ENCODE measurements around the gene FRMD4A.

The FRMD4A gene

DNA sequence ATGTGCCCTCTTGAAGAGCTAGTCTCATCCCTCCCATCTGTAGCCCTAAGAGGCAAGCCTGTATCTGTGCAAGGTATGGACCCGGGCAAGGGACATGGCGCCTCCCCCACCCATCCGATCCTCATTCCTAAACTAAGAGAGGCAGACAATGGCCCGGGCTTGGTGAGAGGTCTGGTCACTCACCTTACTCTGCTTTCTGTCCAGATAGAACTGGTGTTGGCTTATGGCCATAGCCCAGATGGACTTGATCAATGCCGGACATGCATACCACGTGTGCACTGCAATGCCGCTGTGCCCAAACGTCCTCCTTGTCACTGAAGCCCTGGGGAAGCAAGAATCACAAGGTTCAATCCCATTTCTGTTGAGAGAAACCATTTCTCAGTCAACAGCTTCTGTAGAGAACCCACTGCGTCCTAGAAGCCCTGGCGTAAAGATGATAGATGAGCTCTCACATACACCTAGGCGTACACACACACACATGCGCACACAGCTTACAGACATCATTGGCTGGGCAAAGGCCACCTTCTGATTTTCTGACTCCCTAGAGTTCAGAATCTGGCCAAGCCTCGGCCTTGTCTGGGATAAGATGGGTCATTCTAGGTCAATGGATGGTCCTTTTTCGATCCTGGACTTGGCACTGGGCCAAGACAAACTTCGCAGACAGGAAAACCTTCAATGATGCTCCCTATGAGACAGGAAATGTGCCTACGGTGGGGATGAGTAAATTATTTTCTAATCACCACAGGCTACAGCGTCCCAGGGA is 629.4 kb downstream of the FRMD4A start:
- Mint-ChIP-seq H3K27ac (no peak overlapping the region), H3K9me3 (no peaks in the 10 kb centered on the region), H3K4me1 (peaks cover under 1% of the 10 kb centered on the region), H3K4me3 (no peak overlapping the region), H3K27me3 (peaks cover 39% of the 10 kb centered on the region)
- DNase-seq: no peak
- ATAC-seq: no peak

DNA sequence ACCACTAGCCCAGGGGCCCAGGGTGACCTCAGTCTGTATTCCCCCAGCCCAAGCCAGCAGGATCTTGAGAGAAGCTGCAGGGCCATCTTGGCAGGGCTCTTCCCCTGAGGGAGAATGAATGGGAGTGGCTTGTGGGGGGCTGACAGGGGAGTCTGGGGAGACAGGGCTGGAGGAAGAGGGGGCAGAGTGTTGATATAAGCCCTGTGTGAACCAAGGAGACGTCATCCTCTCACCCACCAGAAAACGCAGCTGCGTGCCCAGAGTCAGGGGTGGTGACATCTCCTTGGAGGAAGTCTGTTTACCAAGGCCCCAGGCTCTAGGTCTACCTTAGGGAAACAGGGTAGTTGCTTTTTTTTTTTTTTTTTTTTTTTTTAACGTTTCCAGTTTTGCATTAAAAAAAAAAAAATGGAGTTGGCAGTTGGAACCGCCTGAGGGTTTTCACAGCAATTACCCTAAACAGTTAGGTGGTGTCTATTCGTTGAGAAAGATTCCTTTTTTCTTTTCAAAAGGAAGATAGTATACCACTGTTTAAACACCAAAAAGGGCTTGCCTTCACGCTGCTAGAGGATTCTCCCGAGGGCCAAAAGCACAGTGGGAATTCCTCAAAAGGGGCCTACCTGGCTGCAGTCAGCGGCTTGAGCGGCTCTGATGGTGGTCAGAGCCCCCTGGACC is 630.1 kb downstream of the FRMD4A start:
- DNase-seq: no peak
- H3K4me3 Mint-ChIP-seq: no peak overlapping the region
- H3K27me3 Mint-ChIP-seq: peaks cover 32% of the 10 kb centered on the region
- no peaks in the 10 kb centered on the region for H3K9me3 Mint-ChIP-seq
- H3K27ac Mint-ChIP-seq: no peak overlapping the region
- no peaks in the 10 kb centered on the region for H3K4me1 Mint-ChIP-seq
- no peak for ATAC-seq

GRCh38 chr10:13699216-13699615 is 631.5 kb downstream of the FRMD4A start:
- Mint-ChIP-seq H3K4me3 (no peak overlapping the region), H3K4me1 (no peaks in the 10 kb centered on the region), H3K9me3 (no peaks in the 10 kb centered on the region), H3K27me3 (peaks cover 18% of the 10 kb centered on the region), H3K27ac (no peak overlapping the region)
- no peak for DNase-seq
- no peak for ATAC-seq

- Mint-ChIP-seq H3K9me3 (no peaks in the 10 kb centered on the region), H3K27me3 (peaks cover 8% of the 10 kb centered on the region), H3K4me3 (no peak overlapping the region), H3K27ac (no peak overlapping the region), H3K4me1 (no peaks in the 10 kb centered on the region)
- DNase-seq (no peak), ATAC-seq (no peak)
Observed at GRCh38 chr10:13698217-13698616, 632.5 kb downstream of the FRMD4A start.

DNA sequence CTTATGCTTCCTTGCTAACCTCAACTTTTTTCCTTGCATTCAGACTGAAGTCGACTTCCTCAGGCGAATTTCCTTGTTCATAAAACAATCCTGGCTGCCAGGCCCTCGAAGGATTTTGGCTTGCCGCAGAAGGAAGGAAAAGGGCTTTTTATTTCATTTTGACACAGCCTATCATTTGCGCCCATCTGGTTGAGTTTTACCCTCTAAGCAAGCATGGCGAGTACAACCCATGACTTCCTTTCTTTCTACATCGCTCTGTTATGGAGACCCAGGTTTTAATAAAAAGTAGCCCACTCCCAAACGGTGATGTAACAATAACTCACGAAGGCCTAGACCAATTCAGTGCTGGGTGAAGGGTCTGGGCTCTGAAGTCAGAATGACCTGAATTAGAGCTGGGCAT is 634.7 kb downstream of the FRMD4A start:
- Mint-ChIP-seq H3K4me3 (no peak overlapping the region), H3K4me1 (no peaks in the 10 kb centered on the region), H3K9me3 (no peaks in the 10 kb centered on the region), H3K27me3 (peaks cover 6% of the 10 kb centered on the region), H3K27ac (no peak overlapping the region)
- no peak for DNase-seq
- ATAC-seq: no peak

- no peak for ATAC-seq
Observed at GRCh38 chr10:13695588-13695987, 635.1 kb downstream of the FRMD4A start.

GRCh38 chr10:13693783-13694700 is 636.7 kb downstream of the FRMD4A start:
- Mint-ChIP-seq H3K4me1 (no peaks in the 10 kb centered on the region), H3K4me3 (no peak overlapping the region), H3K27me3 (peaks cover 6% of the 10 kb centered on the region), H3K27ac (no peak overlapping the region), H3K9me3 (no peaks in the 10 kb centered on the region)
- DNase-seq: no peak
- no peak for ATAC-seq

More at GRCh38 chr10:13695588-13695987, 635.1 kb downstream of the FRMD4A start:
- Mint-ChIP-seq H3K27me3 (peaks cover 6% of the 10 kb centered on the region), H3K4me1 (no peaks in the 10 kb centered on the region), H3K27ac (no peak overlapping the region), H3K9me3 (no peaks in the 10 kb centered on the region), H3K4me3 (no peak overlapping the region)
- no peak for DNase-seq

- ATAC-seq: no peak
- no peaks in the 10 kb centered on the region for H3K27me3 Mint-ChIP-seq
- H3K4me3 Mint-ChIP-seq: no peak overlapping the region
- H3K9me3 Mint-ChIP-seq: no peaks in the 10 kb centered on the region
- H3K4me1 Mint-ChIP-seq: no peaks in the 10 kb centered on the region
- no peak overlapping the region for H3K27ac Mint-ChIP-seq
- DNase-seq: no peak
Observed at GRCh38 chr10:13690281-13690825, 640.4 kb downstream of the FRMD4A start.

GRCh38 chr10:13686331-13686752 is 644.4 kb downstream of the FRMD4A start:
- H3K9me3 Mint-ChIP-seq: no peaks in the 10 kb centered on the region
- H3K4me1 Mint-ChIP-seq: no peaks in the 10 kb centered on the region
- no peak overlapping the region for H3K27ac Mint-ChIP-seq
- H3K27me3 Mint-ChIP-seq: peaks cover 17% of the 10 kb centered on the region
- no peak overlapping the region for H3K4me3 Mint-ChIP-seq
- DNase-seq (no peak), ATAC-seq (no peak)

- DNase-seq (no peak), ATAC-seq (no peak)
- Mint-ChIP-seq H3K27me3 (peaks cover 17% of the 10 kb centered on the region), H3K4me3 (no peak overlapping the region), H3K4me1 (no peaks in the 10 kb centered on the region), H3K27ac (no peak overlapping the region), H3K9me3 (no peaks in the 10 kb centered on the region)
Observed at GRCh38 chr10:13685885-13686284, 644.8 kb downstream of the FRMD4A start.

GRCh38 chr10:13684806-13685482 is 645.8 kb downstream of the FRMD4A start:
- ATAC-seq: no peak
- no peak overlapping the region for H3K4me3 Mint-ChIP-seq
- no peaks in the 10 kb centered on the region for H3K9me3 Mint-ChIP-seq

GRCh38 chr10:13684252-13684791 is 646.4 kb downstream of the FRMD4A start:
- Mint-ChIP-seq H3K27ac (no peak overlapping the region), H3K4me1 (no peaks in the 10 kb centered on the region), H3K4me3 (no peak overlapping the region), H3K9me3 (no peaks in the 10 kb centered on the region), H3K27me3 (peaks cover 24% of the 10 kb centered on the region)
- ATAC-seq: no peak
- no peak for DNase-seq

More at GRCh38 chr10:13684806-13685482, 645.8 kb downstream of the FRMD4A start:
- Mint-ChIP-seq H3K27me3 (peaks cover 17% of the 10 kb centered on the region), H3K4me1 (no peaks in the 10 kb centered on the region), H3K27ac (peak overlapping the region in 1 of 2 donors; percentile 56)
- no peak for DNase-seq

DNA sequence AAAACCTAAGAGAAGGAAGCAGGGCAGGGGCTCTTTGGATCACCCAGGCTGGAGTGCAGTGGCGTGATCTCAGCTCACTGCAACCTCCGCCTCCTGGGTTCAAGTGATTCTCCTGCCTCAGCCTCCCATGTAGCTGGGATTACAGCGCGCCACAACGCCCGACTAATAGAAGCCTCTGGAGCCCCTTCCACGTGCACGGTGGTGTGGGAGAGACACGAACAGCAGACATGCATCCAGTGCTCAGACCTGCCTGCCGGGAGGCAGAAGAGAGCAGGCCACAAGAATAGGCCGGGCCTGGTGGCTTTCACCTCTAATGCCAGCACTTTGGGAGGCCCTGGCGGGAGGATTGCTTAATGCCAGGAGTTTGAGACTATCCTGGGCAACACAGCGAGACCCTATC is 647.7 kb downstream of the FRMD4A start:
- DNase-seq (no peak), ATAC-seq (no peak)
- Mint-ChIP-seq H3K4me1 (no peaks in the 10 kb centered on the region), H3K9me3 (no peaks in the 10 kb centered on the region), H3K27ac (no peak overlapping the region), H3K4me3 (no peak overlapping the region), H3K27me3 (peaks cover 26% of the 10 kb centered on the region)

DNA sequence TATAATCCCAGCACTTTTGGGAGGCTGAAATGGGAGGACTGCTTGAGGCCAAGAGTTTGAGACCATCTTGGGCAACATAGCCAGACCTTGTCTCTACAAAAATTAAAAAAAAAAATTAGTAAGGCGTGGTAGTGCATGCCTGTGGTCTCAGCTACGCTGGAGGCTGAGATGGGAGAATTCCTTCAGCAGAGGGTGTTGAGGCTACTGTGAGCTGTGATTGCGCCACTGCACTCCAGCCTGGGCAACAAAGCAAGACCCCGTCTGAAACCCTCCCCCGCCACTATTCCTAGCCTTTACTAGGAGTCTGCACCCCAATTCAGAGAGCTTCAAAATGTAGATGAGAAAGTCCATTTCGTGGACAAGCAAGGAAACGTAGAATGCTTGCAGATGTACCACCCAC is 648.8 kb downstream of the FRMD4A start:
- no peaks in the 10 kb centered on the region for H3K4me1 Mint-ChIP-seq
- H3K27me3 Mint-ChIP-seq: peaks cover 26% of the 10 kb centered on the region
- no peak overlapping the region for H3K4me3 Mint-ChIP-seq
- no peak overlapping the region for H3K27ac Mint-ChIP-seq
- H3K9me3 Mint-ChIP-seq: no peaks in the 10 kb centered on the region
- ATAC-seq (no peak), DNase-seq (no peak)

- no peak overlapping the region for H3K27ac Mint-ChIP-seq
- no peaks in the 10 kb centered on the region for H3K9me3 Mint-ChIP-seq
- ATAC-seq: no peak
- no peaks in the 10 kb centered on the region for H3K4me1 Mint-ChIP-seq
- H3K27me3 Mint-ChIP-seq: peaks cover 26% of the 10 kb centered on the region
- H3K4me3 Mint-ChIP-seq: no peak overlapping the region
- DNase-seq: no peak
Observed at GRCh38 chr10:13681528-13681927, 649.2 kb downstream of the FRMD4A start.

Measured in stimulated activated naive CD8-positive, alpha-beta T cell treated with anti-CD3 and anti-CD28 coated beads, Interleukin-15, amount 100 ng/mL, for 72 hours (primary cell).